GM18511 (cell line): ENCODE results near the gene SLC26A8.
A peak's percentile ranks its signal among the peaks of the same experiment; 100 is the strongest.
"Not testable (repeated sequence)": the region's sequence is repeated elsewhere in the genome, so short reads cannot be mapped to it uniquely, and the experiment has no call there.

Source experiments
- ATAC-seq: cut with Tn5 transposase; IDR thresholded peaks from one replicate; pipeline ENCODE4 v1.9.1; 2021; ENCODE audit warnings: mild to moderate bottlenecking, moderate library complexity; ENCODE audit not compliant: unreplicated experiment

Gene SLC26A8

GRCh38 chr6:35955071-35955470 is 69.4 kb downstream of the SLC26A8 start:
- ATAC-seq = no peak

DNA sequence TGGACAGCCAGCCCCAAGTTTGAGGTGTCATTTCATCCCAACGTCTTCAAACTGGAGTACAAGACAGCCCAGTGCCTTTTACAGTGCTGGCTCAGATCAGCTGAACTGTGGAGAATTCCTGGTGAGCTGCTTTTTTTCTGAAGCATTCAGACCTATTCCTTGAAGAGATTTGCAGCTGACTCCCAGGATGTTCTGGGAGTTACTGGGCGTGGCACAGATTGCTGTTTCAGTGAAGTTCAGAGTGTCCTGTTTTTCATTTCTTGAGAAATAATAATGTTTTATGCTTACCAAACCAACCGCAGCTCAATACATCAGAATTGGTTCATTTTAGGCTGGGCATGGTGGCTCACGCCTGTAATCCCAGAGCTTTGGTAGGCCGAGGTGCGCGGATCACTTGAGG is 70.1 kb downstream of the SLC26A8 start:
- ATAC-seq = no peak

GRCh38 chr6:35948725-35949124 is 75.7 kb downstream of the SLC26A8 start:
- no peak for ATAC-seq

GRCh38 chr6:35945650-35946025 is 78.8 kb downstream of the SLC26A8 start:
- no peak for ATAC-seq

DNA sequence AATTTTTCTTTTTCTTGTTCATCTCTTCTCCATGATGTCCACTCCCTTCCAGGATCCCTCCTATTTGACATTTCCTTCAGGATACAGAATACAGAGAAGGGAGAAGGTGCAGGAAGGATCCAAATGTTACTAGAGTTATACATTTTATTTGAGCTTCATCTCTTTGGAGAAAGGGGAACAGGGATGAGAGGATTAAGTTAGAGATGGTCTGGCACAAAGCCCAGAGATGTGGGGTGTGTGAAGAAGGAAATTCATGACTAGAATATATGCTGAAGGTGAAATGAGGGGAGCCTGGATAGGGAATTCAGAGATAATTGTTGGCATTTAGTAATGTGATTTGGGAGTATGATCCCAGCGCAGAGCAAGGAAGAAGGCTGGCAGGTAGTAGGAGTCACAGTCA is 81.1 kb downstream of the SLC26A8 start:
- ATAC-seq = no peak

GRCh38 chr6:35942355-35942754 is 82.1 kb downstream of the SLC26A8 start:
- ATAC-seq = no peak

DNA sequence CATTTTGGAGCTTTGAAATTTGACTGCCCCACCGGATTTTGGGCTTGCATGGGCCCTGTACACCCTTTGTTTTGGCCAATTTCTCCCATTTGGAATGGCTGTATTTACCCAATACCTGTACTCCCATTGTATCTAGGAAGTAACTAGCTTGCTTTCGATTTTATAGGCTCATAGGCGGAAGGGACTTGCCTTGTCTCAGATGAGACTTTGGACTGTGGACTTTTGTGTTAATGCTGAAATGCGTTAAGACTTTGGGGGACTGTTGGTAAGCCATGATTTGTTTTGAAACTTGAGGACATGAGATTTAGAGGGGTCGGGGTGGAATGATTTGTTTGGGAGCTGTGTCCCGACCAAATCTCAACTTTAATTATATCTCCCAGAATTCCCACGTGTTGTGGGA is 83.3 kb downstream of the SLC26A8 start:
- not testable (repeated sequence) for ATAC-seq

DNA sequence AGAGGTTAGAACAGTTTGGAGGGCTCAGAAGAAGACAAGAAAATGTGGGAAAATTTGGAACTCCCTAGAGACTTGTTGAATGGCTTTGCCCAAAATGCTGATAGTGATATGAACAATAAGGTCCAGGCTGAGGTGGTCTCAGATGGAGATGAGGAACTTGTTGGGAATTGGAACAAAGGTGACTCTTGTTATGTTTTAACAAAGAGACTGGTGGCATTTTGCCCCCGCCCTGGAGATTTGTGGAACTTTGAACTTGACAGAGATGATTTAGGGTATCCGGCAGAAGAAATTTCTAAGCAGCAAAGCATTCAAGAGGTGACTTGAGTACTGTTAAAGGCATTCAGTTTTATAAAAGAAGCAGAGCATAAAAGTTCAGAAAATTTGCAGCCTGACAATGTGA is 84.4 kb downstream of the SLC26A8 start:
- ATAC-seq = not testable (repeated sequence)

DNA sequence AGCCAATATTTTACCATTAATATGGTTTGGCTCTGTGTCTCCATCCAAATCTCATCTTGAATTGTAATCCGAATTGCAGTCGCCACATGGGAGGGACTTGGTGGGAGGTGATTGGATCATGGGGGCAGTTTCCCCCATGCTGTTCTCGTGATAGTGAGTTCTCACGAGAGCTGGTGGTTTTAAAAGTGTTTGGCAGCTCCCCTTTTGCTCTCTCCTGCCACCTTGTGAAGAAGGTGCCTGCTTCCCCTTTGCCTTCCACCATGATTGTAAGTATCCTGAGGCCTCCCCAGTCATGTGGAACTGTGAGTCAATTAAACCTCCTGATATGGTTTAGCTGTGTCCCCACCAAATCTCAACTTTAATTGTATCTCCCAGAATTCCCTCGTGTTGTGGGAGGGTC is 85.2 kb downstream of the SLC26A8 start:
- ATAC-seq = not testable (repeated sequence)

DNA sequence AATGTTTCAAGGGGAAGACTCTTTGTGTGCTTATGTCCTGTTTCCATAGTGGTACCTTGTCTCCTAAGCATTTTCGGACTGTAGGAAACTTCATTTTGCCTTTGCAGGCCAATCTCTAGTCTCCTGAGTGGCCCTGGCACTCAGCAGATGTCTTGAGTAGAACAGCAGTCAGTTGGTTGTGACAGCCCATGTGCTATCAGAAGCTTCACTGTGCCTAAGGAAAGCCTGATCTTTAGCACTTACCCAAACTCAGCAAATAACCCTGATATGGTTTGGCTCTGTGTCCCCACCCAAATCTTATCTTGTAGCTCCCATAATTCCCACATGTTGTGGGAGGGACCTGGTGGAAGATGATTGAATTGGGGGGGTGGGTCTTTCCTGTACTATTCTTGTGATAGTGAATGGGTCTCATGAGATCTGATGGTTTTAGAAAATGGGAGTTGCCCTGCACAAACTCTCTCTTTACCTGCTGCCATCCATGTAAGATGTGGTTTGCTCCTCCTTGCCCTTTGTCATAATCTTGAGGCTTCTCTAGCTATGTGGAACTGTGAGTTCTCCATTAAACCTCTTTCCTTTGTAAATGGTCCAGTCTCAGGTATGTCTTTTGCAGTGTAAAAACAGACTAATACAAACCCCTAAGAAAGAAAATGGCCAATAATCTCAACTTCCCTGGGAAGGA is 87.6 kb downstream of the SLC26A8 start:
- ATAC-seq = no peak

GRCh38 chr6:35935469-35935868 is 89.0 kb downstream of the SLC26A8 start:
- ATAC-seq = no peak

- no peak for ATAC-seq
These were observed 90.6 kb downstream of the SLC26A8 start for GRCh38 chr6:35933844-35934243.

- ATAC-seq = not testable (repeated sequence)
These were observed 92.6 kb downstream of the SLC26A8 start for GRCh38 chr6:35931873-35932272.

DNA sequence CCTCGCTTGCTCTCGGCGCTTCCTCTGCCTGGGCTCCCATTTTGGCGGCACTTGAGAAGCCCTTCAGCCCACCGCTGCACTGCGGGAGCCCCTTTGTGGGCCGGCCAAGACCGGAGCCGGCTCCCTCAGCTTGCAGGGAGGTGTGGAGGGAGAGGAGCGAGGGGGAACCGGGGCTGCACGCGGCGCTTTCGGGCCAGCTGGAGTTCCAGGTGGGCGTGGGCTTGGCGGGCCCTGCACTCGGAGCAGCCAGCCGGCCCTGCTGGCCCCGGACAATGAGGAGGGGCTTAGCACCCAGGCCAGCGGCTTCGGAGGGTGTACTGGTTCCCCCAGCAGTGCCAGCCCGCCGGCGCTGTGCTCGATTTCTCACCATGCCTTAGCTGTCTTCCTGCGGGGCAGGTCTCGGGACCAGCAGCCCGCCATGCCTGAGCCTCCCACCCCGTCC is 93.3 kb downstream of the SLC26A8 start:
- ATAC-seq = no peak

GRCh38 chr6:35929601-35930000 is 94.8 kb downstream of the SLC26A8 start:
- no peak for ATAC-seq

GRCh38 chr6:35926509-35927215 is 97.8 kb downstream of the SLC26A8 start:
- ATAC-seq = no peak

- no peak for ATAC-seq
These were observed 98.5 kb downstream of the SLC26A8 start for GRCh38 chr6:35925961-35926360.

- no peak for ATAC-seq
These were observed 100.3 kb downstream of the SLC26A8 start for GRCh38 chr6:35924146-35924545.

DNA sequence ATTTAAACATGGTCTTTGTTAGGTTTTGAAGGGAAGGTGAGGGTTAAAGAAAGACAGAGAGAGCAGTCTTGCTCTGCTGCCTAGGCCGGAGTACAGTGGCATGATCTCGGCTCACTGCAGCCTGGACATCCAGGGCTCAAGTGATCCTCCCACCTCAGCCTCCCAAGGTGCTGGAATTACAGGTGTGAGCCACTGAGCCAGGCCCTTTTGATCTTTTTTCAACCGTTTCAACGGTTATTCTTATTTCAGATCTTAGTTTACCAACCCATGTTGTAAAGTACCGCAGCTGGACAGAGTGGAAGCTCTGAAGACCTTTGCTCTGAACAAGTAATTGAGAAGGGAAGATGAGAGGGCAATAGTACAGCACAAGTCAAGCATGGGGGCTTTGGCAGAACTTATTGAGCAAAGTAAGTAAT is 102.3 kb downstream of the SLC26A8 start:
- ATAC-seq = no peak

DNA sequence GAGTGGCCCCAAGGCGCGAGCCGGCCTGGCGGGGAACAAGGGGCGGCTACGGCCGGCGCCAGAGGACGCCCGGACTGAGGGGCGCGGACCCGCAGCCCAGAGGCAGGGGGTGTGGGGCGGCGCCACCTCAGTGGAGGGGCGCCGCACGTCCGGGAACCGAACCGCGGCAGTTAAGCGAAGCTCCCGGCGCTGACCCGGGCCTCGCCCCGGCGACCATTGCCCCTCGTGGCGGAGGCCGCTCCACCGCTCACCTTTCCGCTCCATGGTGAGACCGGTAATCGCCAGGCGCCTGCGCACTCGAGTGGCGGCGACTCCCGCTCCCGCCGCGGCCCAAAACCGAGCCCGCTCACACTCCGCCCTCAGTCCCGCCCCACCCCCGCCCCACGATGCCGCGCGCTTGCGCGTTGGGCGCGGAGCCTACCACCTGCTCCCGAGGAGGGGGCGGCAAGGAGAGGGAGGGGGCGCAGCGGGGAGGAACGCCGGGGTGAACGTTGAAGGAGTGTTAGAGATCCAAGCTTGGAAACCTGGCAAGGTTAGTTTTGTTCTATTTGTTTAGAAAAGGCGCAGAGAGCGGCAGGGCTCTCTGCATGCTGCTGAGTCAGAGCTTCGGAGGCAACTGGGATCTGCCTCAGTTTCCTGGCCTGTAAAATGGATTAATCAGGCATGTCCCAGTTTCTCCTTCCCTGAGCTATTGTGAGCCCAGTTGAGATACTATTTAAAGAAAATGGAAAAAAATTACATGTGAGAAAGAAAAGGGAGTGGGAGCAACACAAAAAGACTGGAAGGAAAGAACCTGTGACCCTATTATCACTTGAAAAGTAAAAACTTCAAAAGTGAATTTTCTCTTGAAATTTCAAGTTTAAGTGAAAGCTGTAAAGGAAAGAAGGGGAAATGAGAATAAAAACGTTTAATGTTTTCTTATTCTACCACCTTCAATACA is 103.4 kb downstream of the SLC26A8 start, which contains the start of gene SRPK1:
SRPK1 (minus strand) TSS at position 306 of the 940 bp plus-strand sequence; CDS start at position 264, 42 bp downstream.
- ATAC-seq = peak; percentile 77
